K562 (cell line): Measurements from ENCODE around the gene SLC22A23. TPM values are rescaled to one million over a fixed set of nuclear protein-coding genes. Genes with fewer than 3 reads are reported as not detected.

ENCODE experiments used
- ADNP ChIP-seq: fragments of 200-800 bp; sonication (Bioruptor generic); IDR thresholded peaks from 2 replicates; pipeline ENCODE4 v1.6.1; 2016; ENCODE audit warnings: missing genetic modification characterization, missing compliant biosample characterization
- ARID3A ChIP-seq: IDR thresholded peaks from 2 replicates; pipeline ENCODE4 v1.6.1; 2012; ENCODE audit warnings: low read depth, low read length, improper control_type of control experiment, borderline replicate concordance
- CBFA2T3 ChIP-seq: fragments of 450-650 bp; IDR thresholded peaks from 2 replicates; pipeline ENCODE4 v1.6.1; 2017
- HNRNPK ChIP-seq: fragments of 200-400 bp; formaldehyde crosslinking; IDR thresholded peaks from one replicate; pipeline ENCODE4 v1.6.1; 2018; ENCODE audit warnings: mild to moderate bottlenecking, low read depth, low read length; ENCODE audit not compliant: poor library complexity, severe bottlenecking
- IFI16 ChIP-seq: fragments of 250-450 bp; sonication (Bioruptor Pico); IDR thresholded peaks from 2 replicates; pipeline ENCODE4 v2.1.2; 2022; ENCODE audit warnings: mild to moderate bottlenecking, inconsistent platforms
- ILK ChIP-seq: fragments of 450-650 bp; IDR thresholded peaks from 2 replicates; pipeline ENCODE4 v1.6.1; 2016; ENCODE audit warnings: missing genetic modification characterization, low read depth, mild to moderate bottlenecking, missing compliant biosample characterization, moderate library complexity, borderline replicate concordance
- MTA2 ChIP-seq: fragments of 450-650 bp; IDR thresholded peaks from 2 replicates; pipeline ENCODE4 v1.6.1; 2016; ENCODE audit warnings: low read depth
- NCOA2 ChIP-seq, 2 experiments: fragments of 450-650 bp; IDR thresholded peaks; 2 replicates each; pipeline ENCODE4 v1.6.1; 2018; ENCODE audit warnings: mild to moderate bottlenecking in 2 of 2, moderate library complexity in 1 of 2; ENCODE audit not compliant: partially characterized antibody in 2 of 2
- NCOR1 ChIP-seq: fragments of 450-650 bp; IDR thresholded peaks from 2 replicates; pipeline ENCODE4 v1.6.1; 2016; ENCODE audit warnings: mild to moderate bottlenecking, moderate library complexity
- PATZ1 ChIP-seq: fragments of 250-450 bp; sonication (Bioruptor Pico); IDR thresholded peaks from 2 replicates; pipeline ENCODE4 v1.5.0; 2020; ENCODE audit warnings: mild to moderate bottlenecking, borderline replicate concordance
- PHB2 ChIP-seq: fragments of 450-650 bp; IDR thresholded peaks from 2 replicates; pipeline ENCODE4 v1.6.1; 2017; ENCODE audit warnings: low read depth
- PTBP1 ChIP-seq: fragments of 200-400 bp; formaldehyde crosslinking; IDR thresholded peaks from 2 replicates; pipeline ENCODE4 v1.6.1; 2017; ENCODE audit warnings: low read depth, low read length
- PTRF ChIP-seq: fragments of 450-650 bp; IDR thresholded peaks from 2 replicates; pipeline ENCODE4 v1.6.1; 2016; ENCODE audit warnings: mild to moderate bottlenecking, missing genetic modification characterization, missing compliant biosample characterization
- SREBF2 ChIP-seq: sonication (generic); formaldehyde crosslinking; IDR thresholded peaks from 2 replicates; pipeline ENCODE4 v1.4.0; 2020; ENCODE audit warnings: mild to moderate bottlenecking, missing genetic modification reagents
- STAT6 ChIP-seq: sonication (generic); formaldehyde crosslinking; IDR thresholded peaks from 2 replicates; pipeline ENCODE4 v1.8.1; 2023; ENCODE audit warnings: mild to moderate bottlenecking, missing genetic modification reagents
- TCF15 ChIP-seq: fragments of 250-450 bp; sonication (Bioruptor Pico); IDR thresholded peaks from 2 replicates; pipeline ENCODE4 v1.8.0; 2022; ENCODE audit warnings: moderate library complexity, mild to moderate bottlenecking, inconsistent platforms
- ZBTB26 ChIP-seq: fragments of 450-650 bp; formaldehyde crosslinking; IDR thresholded peaks from 2 replicates; pipeline ENCODE4 v1.4.0; 2022; ENCODE audit warnings: missing genetic modification characterization
- ZKSCAN1 ChIP-seq: fragments of 150-350 bp; IDR thresholded peaks from 2 replicates; pipeline ENCODE4 v1.6.1; 2016; ENCODE audit warnings: low read depth, low read length
- ZNF551 ChIP-seq: fragments of 250-450 bp; sonication (Bioruptor Pico); IDR thresholded peaks from 2 replicates; pipeline ENCODE4 v1.5.0; 2021; ENCODE audit warnings: mild to moderate bottlenecking, moderate library complexity
- ZNF57 ChIP-seq: fragments of 450-650 bp; formaldehyde crosslinking; IDR thresholded peaks from 2 replicates; pipeline ENCODE4 v1.4.0; 2020; ENCODE audit warnings: mild to moderate bottlenecking, moderate library complexity
- ZNF589 ChIP-seq: fragments of 200-800 bp; sonication (Bioruptor generic); IDR thresholded peaks from 2 replicates; pipeline ENCODE4 v1.6.1; 2016; ENCODE audit warnings: low read depth, missing genetic modification characterization, missing compliant biosample characterization
- polyA plus RNA-seq, 8 experiments: library from polyadenylated mRNA; depleted of rRNA in 4 of 8; stranded (reverse) in 5 of 8; unstranded in 3 of 8; fragments of >200 nt; fragmentation: Nextera tagmentation in 2 of 8; fragmentation: Illumina TruSeq in 1 of 8; extraction: Ambion mirVana in 2 of 8; extraction: Trizol in 1 of 8; gene quantifications; 2 replicates each; pipeline versions ENCODE4 v1.2.1 to v1.2.3, GENCODE V29; 2011 to 2014; ENCODE audit warnings: inconsistent platforms in 1 of 8, missing spikeins in 1 of 8
- total RNA-seq, 7 experiments: library from RNA; depleted of rRNA in 6 of 7; stranded (reverse); fragments of >200 nt in 6 of 7; fragmentation: Illumina TruSeq in 2 of 7; extraction: Trizol in 2 of 7; gene quantifications; 2 replicates each; pipeline versions ENCODE4 v1.2.1 to v1.2.3, GENCODE V29; 2011 to 2021; ENCODE audit warnings: low replicate concordance in 1 of 7

The SLC22A23 gene
- total and polyA plus RNA-seq, 9 of the 15 experiments (the other 6 are each of a cell fraction or from before 2014, with no cell fraction given): 0.30 to 8.7 (median 2.5) TPM

- TF ChIP-seq ZNF589 (CRISPR knock-in tag): no peak
- TF ChIP-seq NCOA2 (IDR thresholded peaks at IDR 0.05; ENCODE audit: partially characterized antibody in 2 of 2): no peak
- no peak for TF ChIP-seq PTRF (tag)
- TF ChIP-seq CBFA2T3: peak; percentile 86
- no peak for TF ChIP-seq PTBP1
- TF ChIP-seq ZBTB26 (CRISPR knock-in tag): no peak
- no peak for TF ChIP-seq ZKSCAN1
- TF ChIP-seq TCF15 (CRISPR knock-in tag): no peak
- no peak for TF ChIP-seq ILK (tag)
- TF ChIP-seq NCOR1: no peak; the same call in none of the 2 replicates
- TF ChIP-seq ZNF57 (CRISPR knock-in tag): no peak
- TF ChIP-seq STAT6 (CRISPR knock-in tag): no peak
- TF ChIP-seq ARID3A: peak; percentile 48; the same call in 1 of the 2 replicates
- TF ChIP-seq ADNP (tag): no peak
- no peak for TF ChIP-seq SREBF2 (CRISPR knock-in tag)
- no peak for TF ChIP-seq ZNF551 (CRISPR knock-in tag)
- TF ChIP-seq IFI16 (CRISPR knock-in tag): no peak
- TF ChIP-seq HNRNPK: no peak
- no peak for TF ChIP-seq PHB2
- no peak for TF ChIP-seq PATZ1
- peak; percentile 32; the same call in 1 of the 2 replicates for TF ChIP-seq MTA2
Measured at GRCh38 chr6:3324262-3324942, 132.4 kb downstream of the SLC22A23 start (continued).
